EL (cell line): ENCODE results near the gene MYO1F.
"Not testable (repeated sequence)": the region's sequence is repeated elsewhere in the genome, so short reads cannot be mapped to it uniquely, and the experiment has no call there.

Source experiments
- DNase-seq: peaks from one replicate; pipeline ENCODE4 v3.0.0-alpha.2; 2016

MYO1F gene

DNA sequence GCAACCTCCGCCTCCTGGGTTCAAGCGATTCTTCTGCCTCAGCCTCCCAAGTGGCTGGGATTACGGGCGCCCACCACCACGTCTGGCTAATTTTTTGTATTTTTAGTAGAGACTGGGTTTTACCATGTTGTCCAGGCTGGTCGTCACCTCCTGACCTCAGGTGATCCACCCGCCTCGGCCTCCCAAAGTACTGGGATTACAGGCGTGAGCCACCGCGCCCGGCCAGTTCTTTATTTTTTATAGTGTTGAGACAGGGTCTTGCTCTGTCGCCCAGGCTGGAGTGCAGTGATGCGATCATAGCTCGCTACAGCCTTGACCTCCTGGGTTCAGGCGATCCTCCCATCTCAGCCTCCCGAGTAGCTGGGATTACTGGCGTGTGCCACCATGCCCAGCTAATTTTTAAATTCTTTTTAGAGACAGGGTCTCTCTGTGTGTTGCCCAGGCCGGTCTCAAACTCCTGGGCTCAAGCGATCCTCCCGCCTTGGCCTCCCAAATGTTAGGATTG is 62.7 kb downstream of the MYO1F start:
- DNase-seq: not testable (repeated sequence)

DNA sequence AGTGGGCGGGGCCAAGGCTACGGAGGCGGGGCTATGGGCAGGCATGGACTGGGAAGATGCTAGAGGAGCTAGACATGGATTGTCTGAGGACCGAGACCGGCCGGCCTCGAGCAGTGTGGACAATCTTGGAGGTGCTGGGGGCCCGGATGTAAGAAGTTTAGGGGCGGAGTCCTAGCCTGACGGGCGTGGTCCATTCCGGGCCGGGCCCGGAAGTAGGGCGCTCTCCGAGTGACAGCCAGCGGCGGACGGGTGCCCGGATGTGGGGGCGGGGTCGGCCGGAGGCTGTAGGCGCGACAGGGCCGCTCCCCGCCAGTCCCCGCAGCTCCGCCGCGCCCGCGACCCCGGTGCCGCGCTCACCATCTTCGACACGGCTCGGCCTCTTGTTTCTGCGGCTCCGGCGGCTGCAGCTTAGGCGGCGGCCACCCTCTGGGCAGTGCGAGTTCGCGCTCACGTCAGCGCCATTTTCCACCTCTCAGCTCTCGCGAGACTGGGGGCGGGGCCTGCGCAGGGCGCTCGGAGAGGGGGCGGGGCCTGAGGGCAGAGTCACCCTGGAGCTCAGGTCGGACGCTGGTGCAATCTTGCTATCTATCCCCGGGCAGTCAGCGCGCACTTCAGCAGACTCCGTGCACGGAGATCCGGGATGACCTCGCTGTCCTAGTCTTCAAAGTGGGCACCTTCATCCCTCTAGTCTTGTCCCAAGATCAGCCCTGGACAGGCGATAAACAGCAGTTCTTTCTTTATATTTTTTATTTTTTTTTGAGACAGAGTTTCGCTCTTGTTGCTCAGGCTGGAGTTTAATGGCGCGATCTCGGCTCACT is 63.3 kb downstream of the MYO1F start, which contains the start of gene ZNF414:
TSS of gene ZNF414 (minus strand) at position 481 of the 818 bp plus-strand sequence. CDS start at position 360, 121 bp downstream.
- peak; percentile 99 for DNase-seq

GRCh38 chr19:8513036-8513686 is 64.1 kb downstream of the MYO1F start:
- no peak for DNase-seq

- DNase-seq: peak; percentile 26
Measured at GRCh38 chr19:8512115-8512967, 64.9 kb downstream of the MYO1F start.

DNA sequence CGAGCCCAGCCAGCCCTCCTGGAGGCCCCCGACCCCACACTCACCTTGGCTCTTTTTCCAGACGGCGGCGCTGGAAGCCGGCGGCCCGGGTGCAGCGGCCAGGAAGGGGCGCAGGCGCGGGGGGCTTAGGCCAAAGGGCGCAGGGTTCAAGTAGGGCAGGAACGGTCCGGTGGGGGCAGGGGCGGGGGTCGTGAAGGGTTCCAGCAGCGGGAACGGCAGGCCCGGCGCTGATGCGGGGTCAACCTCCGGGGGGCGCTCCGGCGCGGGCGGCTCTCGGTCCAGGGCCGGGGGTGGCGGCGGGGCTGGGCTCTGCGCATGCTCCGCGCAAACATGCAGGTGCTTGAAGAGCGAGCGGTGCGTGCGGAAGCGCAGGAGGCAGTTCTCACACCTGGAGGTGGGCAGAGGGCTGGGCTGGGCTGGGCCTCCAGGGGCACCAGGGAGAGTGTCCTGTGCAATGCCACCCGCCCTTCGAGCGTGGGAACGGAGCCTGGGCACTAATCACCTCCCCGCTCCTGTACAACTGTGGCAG is 65.6 kb downstream of the MYO1F start:
- no peak for DNase-seq

- DNase-seq: no peak
Measured at GRCh38 chr19:8510589-8511115, 66.6 kb downstream of the MYO1F start.

- no peak for DNase-seq
Measured at GRCh38 chr19:8506402-8506957, 70.8 kb downstream of the MYO1F start.

DNA sequence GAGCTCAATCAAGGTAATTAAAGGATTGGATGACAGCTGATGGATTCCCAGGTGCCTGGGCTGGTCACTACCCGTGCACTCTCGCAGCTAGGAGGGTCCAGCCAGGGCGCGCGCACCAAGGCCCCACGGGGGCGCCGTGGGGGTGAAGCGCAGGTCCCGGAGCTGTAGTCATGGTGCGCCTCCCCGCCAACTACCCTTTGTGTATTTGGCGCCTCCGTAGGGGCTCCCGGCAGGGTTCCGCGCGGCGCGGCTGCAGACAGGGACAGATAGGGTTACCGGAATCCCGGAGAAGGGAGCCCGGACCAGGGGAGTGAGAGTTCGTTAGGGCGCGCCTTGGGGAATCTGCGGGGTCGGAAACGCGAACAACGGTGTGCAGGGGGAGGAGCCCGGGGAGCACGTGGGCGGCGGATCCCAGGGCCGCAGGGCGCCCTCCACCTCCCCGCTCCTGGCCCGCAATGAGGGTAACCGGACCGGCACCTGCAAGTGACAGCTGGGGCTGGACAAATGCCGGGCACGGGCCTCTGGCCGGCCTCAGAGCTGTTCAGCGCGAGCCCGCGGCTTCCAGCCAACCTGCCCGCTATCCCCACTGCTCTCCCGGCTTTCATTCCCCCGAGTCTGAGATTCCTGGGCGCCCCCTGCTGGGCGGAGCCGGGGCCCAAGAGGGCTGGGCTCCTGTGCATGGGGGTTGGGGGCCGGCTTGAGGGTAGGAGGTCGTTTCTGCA is 71.4 kb downstream of the MYO1F start:
- peak; percentile 73 for DNase-seq

- DNase-seq: no peak
Measured at GRCh38 chr19:8504919-8505318, 72.3 kb downstream of the MYO1F start.

DNA sequence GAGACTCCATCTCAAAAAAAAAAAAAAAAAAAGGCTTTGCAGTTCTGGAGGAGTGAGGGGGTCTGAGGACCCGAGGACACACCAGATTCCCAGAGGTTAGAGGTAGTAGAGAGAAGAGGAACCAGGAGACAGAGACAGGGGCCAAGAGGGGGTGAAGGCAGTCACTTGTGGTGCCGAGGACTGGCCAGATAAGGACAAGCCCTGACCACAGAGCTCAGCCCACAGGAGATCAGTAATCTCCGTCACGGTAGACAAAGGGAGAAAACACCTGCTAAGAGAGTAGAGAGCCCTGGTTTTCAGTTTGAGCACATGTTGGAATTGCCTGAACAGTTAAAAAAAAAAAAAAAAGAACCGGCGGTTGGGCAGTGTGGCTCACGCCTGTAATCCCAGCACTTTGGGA is 73.1 kb downstream of the MYO1F start:
- DNase-seq: no peak

GRCh38 chr19:8503510-8503909 is 73.7 kb downstream of the MYO1F start:
- DNase-seq: no peak

DNA sequence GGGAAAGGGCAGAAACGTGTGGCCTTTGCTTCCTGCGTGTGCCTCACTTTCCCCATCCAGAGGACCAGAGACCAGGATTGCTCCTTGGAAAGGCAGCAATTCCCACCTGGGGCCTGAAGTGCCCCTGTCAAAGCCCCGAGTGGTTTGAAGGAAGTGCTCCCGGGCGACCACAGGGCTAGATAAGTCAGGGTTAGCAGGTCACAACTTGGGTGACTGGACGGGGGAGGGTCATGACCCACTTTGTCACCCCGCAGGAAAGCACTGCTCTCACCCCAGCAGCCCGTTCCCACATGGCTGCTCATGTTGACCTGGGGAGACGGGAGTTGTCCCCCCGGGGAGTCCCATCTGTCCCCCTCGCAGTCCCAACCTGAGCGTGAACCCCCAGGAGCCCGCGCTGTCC is 75.3 kb downstream of the MYO1F start:
- no peak for DNase-seq

GRCh38 chr19:8501516-8501915 is 75.7 kb downstream of the MYO1F start:
- no peak for DNase-seq

DNA sequence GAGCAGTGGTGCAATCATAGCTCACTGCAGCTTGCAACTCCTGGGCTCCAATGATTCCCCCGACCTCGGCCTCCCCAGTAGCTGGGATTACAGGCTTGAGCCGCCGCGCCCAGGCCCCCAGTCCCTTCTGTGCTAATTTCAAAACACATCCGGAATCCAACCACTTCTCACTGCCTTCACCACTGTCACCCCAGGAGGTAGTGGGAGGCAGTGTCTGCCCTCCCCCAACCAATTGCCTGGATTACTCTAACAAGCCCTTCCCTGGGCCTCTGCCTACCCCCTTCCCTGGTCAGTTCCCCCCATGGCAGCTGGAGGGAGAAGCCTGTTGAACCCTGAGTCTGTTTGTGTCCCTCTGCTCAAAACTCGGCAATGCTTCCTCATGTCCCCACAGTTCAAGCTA is 77.1 kb downstream of the MYO1F start:
- DNase-seq: no peak

DNA sequence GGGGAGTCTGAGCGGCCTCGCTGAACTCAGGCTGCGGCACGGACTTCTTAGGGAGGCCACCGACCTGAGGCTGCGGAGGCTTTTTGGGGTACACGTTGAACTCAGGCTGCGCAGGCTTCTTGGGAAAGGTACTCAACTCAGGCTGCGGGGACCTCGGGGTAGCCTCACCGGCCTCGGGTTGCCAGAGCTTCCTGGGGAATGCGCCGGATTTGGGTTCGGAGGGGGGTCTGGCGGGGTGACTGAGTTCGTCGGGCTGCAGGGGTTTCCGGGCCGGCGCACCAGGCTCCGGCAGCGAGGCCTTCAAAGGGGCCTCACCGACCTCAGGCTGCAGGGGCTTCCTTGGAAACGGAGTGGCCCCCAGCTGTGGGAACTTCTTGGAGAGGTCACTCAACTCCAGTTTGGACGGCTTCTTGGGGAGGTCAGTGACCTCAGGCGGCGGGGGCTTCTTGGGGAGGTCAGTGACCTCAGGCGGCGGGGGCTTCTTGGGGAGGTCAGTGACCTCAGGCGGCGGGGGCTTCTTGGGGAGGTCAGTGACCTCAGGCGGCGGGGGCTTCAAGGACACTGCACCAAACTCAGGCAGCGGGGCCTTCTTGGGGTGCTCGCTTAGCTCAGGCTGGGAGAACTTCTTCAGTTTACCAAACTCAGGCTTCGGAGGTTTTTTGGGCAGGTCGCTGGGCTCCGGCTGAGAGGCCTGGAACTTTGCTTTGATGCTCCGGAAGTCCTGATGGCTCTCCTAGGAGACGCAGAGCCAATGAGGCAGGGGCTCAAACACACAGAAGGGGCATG is 78.0 kb downstream of the MYO1F start:
- no peak for DNase-seq

DNA sequence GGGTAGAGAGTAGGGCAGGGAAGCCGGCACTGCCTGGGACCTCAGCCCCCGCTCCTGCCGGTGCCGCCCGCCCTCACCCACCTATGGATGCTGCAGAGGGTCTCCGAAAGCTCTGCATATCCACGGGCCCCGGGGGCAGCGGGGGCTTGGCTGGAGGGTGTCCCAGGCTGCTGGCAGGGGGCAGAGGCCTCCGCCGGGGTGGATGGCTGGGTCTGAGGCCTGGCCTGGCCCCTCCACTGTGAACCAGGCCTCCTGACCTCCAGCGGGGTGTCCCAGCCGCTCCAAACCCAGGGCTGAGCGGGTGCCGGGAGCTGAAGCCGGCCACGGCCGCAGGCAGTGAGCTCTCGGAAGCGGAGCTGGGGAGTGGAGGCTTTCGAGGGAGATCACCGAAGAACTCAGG is 78.9 kb downstream of the MYO1F start:
- no peak for DNase-seq

DNA sequence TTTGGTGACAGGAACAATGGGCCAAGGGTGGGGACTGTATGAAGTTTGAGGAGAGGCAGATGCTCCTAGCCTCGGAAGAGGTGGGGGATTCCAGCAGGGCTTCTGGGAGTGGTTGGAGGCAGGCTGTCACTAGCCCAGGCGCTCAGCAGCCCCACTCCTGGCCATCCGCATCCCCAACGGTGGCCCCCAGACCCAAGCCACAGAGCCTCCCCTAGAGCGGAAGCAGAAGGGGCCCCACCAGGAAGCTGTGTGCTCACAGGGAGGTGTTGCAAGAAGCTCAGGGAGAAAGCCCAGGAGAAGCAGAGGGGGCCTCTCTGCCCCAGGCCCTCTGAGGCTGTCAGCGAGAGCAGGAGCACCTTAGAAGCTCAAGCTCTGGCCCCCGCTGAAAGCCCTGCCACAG is 83.1 kb downstream of the MYO1F start:
- DNase-seq: no peak

- no peak for DNase-seq
Measured at GRCh38 chr19:8491574-8491973, 85.7 kb downstream of the MYO1F start.

GRCh38 chr19:8490873-8491272 is 86.4 kb downstream of the MYO1F start:
- DNase-seq: no peak

DNA sequence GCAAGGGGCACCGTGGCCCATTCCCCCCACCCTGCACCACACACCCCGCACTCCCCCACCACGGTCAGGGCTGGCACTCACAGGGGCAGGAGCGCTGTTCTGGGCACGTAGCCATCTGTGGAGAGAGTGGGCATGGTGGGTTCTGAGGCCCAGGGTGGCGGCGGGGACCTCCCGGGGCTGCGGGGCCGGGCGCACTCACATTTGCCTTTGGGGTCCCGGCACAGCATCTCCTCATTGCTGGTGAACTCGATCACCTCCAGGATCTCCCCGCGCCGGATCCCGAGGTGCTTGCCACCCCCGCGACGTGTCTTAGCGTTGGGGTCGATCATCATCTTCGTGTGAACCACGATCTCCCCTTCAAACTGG is 86.9 kb downstream of the MYO1F start:
- DNase-seq: no peak
